GM23338 (cell line): ENCODE measurements around the gene PANK3.

Experiments
- CTCF ChIP-seq, 2 experiments: fragments of 200-600 bp in 1 of 2; sonication (generic) in 1 of 2; conservative IDR thresholded peaks; 2 replicates each; pipeline versions ENCODE4 v1.5.1 to v1.6.1; 2016 to 2017; ENCODE audit warnings: antibody characterized with exemption in 2 of 2, low read depth in 2 of 2, mild to moderate bottlenecking in 2 of 2, moderate library complexity in 1 of 2
- EZH2 ChIP-seq: fragments of 200-600 bp; sonication (generic); IDR thresholded peaks from one replicate; pipeline ENCODE4 v1.8.0; 2017; ENCODE audit warnings: antibody characterized with exemption, mild to moderate bottlenecking, low read depth; ENCODE audit not compliant: unreplicated experiment
- EZH2phosphoT487 ChIP-seq: fragments of 200-600 bp; sonication (generic); IDR thresholded peaks from one replicate; pipeline ENCODE4 v1.8.1; 2018; ENCODE audit warnings: antibody characterized with exemption; ENCODE audit not compliant: unreplicated experiment
- POLR2AphosphoS5 ChIP-seq: IDR thresholded peaks from 2 replicates; pipeline ENCODE4 v1.6.1; 2016; ENCODE audit warnings: antibody characterized with exemption, low read depth
- REST ChIP-seq: IDR thresholded peaks from one replicate; pipeline ENCODE4 v1.6.1; 2018; ENCODE audit warnings: antibody characterized with exemption; ENCODE audit not compliant: unreplicated experiment
- STAT1 ChIP-seq: IDR thresholded peaks from one replicate; pipeline ENCODE4 v1.6.1; 2016; ENCODE audit warnings: antibody characterized with exemption; ENCODE audit not compliant: unreplicated experiment
- ZNF114 ChIP-seq: fragments of 250-450 bp; sonication (Bioruptor Pico); IDR thresholded peaks from 2 replicates; pipeline ENCODE4 v1.5.0; 2020; ENCODE audit warnings: mild to moderate bottlenecking, moderate library complexity

GRCh38 chr5:168529374-168530234 is 49.6 kb downstream of the PANK3 start:
- TF ChIP-seq CTCF (conservative IDR thresholded peaks at IDR 0.05; ENCODE audit: low read depth in 2 of 2) (no peak), ZNF114 (no peak), EZH2phosphoT487 (no peak), REST (peak; percentile 16), EZH2 (no peak), STAT1 (no peak), POLR2AphosphoS5 (no peak)
